ENCODE data around the gene HOXD8. TPM values are rescaled to one million over a fixed set of nuclear protein-coding genes. Genes with fewer than 3 reads are reported as not detected.
A peak's percentile ranks its signal among the peaks of the same experiment; 100 is the strongest.

Gene HOXD8
- total and polyA plus RNA-seq, 9 donors, result 29.2 to 50.6 (median 36.2) TPM

GRCh38 chr2:176133389-176133788 lies 3.9 kb downstream of the HOXD8 start:
- Histone ChIP-seq H3K4me3 (no peak overlapping the region), H3K27ac (peak overlapping the region; percentile 6 to 99), H3K9me3 (no peaks in the 10 kb centered on the region), H3K4me1 (ENCODE audit: insufficient read depth) (peaks cover 16% of the 10 kb centered on the region), H3K27me3 (no peaks in the 10 kb centered on the region), H3K36me3 (no peaks in the 10 kb centered on the region)
- DNase-seq, result peak in 2 of 5 donors; percentile 45 to 61
- no peak for TF ChIP-seq EP300 (IDR thresholded peaks at IDR 0.05)
- no peak for TF ChIP-seq POLR2A (IDR thresholded peaks at IDR 0.05)
- no peak for TF ChIP-seq CTCF (IDR thresholded peaks at IDR 0.05)
- intact Hi-C loops (cut with DNase I), result loop anchor here in 1 of 4 donors (10.0 kb wide), 1 partner anchor 1131 kb away; the partner anchor contains the start of gene NFE2L2

GRCh38 chr2:176134035-176134434 lies 4.5 kb downstream of the HOXD8 start:
- DNase-seq, result no peak
- no peak overlapping the region for H3K4me3 ChIP-seq
- no peaks in the 10 kb centered on the region for H3K9me3 ChIP-seq
- H3K27me3 ChIP-seq, result no peaks in the 10 kb centered on the region
- intact Hi-C loops (cut with DNase I), result loop anchor here in 1 of 4 donors (10.0 kb wide), 1 partner anchor 1131 kb away; the partner anchor contains the start of gene NFE2L2
- peaks cover 16% of the 10 kb centered on the region for H3K4me1 ChIP-seq (ENCODE audit: insufficient read depth)
- peak overlapping the region in 1 of 2 donors; percentile 99 for H3K27ac ChIP-seq
- TF ChIP-seq CTCF (IDR thresholded peaks at IDR 0.05) (no peak), POLR2A (IDR thresholded peaks at IDR 0.05) (no peak), EP300 (IDR thresholded peaks at IDR 0.05) (no peak)
- WGBS, 3 donors, result 72 to 79% (median 78%) methylated on average over 4 of the region's 4 CpGs
- H3K36me3 ChIP-seq, result no peaks in the 10 kb centered on the region

GRCh38 chr2:176135035-176135440 lies 5.5 kb downstream of the HOXD8 start:
- no peaks in the 10 kb centered on the region for H3K36me3 ChIP-seq
- intact Hi-C loops (cut with DNase I), result loop anchor here in 1 of 4 donors (10.0 kb wide), 1 partner anchor 1130 kb away; the partner anchor contains the start of gene NFE2L2
- H3K27me3 ChIP-seq, result no peaks in the 10 kb centered on the region
- H3K4me3 ChIP-seq, result no peak overlapping the region
- TF ChIP-seq POLR2A (IDR thresholded peaks at IDR 0.05), result no peak
- no peak for TF ChIP-seq CTCF (IDR thresholded peaks at IDR 0.05)
- no peak for TF ChIP-seq EP300 (IDR thresholded peaks at IDR 0.05)
- DNase-seq, result peak in 3 of 5 donors; percentile 34 to 64 (median 53)
- H3K27ac ChIP-seq, result peak overlapping the region; percentile 93 to 99
- H3K9me3 ChIP-seq, result no peaks in the 10 kb centered on the region
- peaks cover 16% of the 10 kb centered on the region for H3K4me1 ChIP-seq (ENCODE audit: insufficient read depth)

- Histone ChIP-seq H3K36me3 (no peaks in the 10 kb centered on the region), H3K4me3 (peak overlapping the region; percentile 64), H3K4me1 (ENCODE audit: insufficient read depth) (peaks cover 20% of the 10 kb centered on the region), H3K27ac (peak overlapping the region; percentile 93 to 99), H3K9me3 (no peaks in the 10 kb centered on the region), H3K27me3 (no peaks in the 10 kb centered on the region)
- 0 to 1% (median 0%) methylated on average over 71 of the region's 71 CpGs for WGBS, 3 donors
- TF ChIP-seq POLR2A (IDR thresholded peaks at IDR 0.05) (peak; percentile 31), CTCF (IDR thresholded peaks at IDR 0.05) (peak in 1 of 3 donors; percentile 9), EP300 (IDR thresholded peaks at IDR 0.05) (no peak)
- peak; percentile 62 to 75 (median 70) for DNase-seq
- intact Hi-C loops (cut with DNase I), result loop anchor here in 1 of 4 donors (10.0 kb wide), 1 partner anchor 1128 kb away; the partner anchor contains the start of gene NFE2L2
These were observed 7.1 kb downstream of the HOXD8 start for GRCh38 chr2:176136374-176137251.

All from ovary (tissue), 9 donors.